Spinal cord (tissue), 10 donors: Measurements from ENCODE around the gene PIP5K1B. TPM values are rescaled to one million over a fixed set of nuclear protein-coding genes. Genes with fewer than 3 reads are reported as not detected.
A peak's percentile ranks its signal among the peaks of the same experiment; 100 is the strongest.

ENCODE experiments used
- DNase-seq, 6 donors: peaks; one replicate each; pipeline versions ENCODE4 v3.0.0 to v3.0.0-alpha.2; 2013 to 2015; ENCODE audit warnings: low spot score in 6 of 6, low read depth in 4 of 6
- H3K27ac ChIP-seq: one replicate; pipeline ENCODE4 v1.5.1; 2013; ENCODE audit warnings: low read depth, low read length, control low read depth
- H3K27me3 ChIP-seq: one replicate; pipeline ENCODE4 v1.6.1; 2013; ENCODE audit warnings: low read length; ENCODE audit not compliant: control insufficient read depth, insufficient read depth
- H3K36me3 ChIP-seq: one replicate; pipeline ENCODE4 v1.6.1; 2013; ENCODE audit warnings: low read length; ENCODE audit not compliant: control insufficient read depth, insufficient read depth
- H3K4me1 ChIP-seq: one replicate; pipeline ENCODE4 v1.6.1; 2013; ENCODE audit warnings: low read length; ENCODE audit not compliant: control insufficient read depth, insufficient read depth
- H3K4me3 ChIP-seq: one replicate; pipeline ENCODE4 v1.5.1; 2013; ENCODE audit warnings: low read depth, low read length, control low read depth
- H3K9me3 ChIP-seq: one replicate; pipeline ENCODE4 v1.6.1; 2013; ENCODE audit warnings: low read length; ENCODE audit not compliant: control insufficient read depth, insufficient read depth
- WGBS: methylation state at CpG from one replicate; pipeline ENCODE4 v1.1.5; 2013; ENCODE audit warnings: missing lambda C conversion rate; ENCODE audit not compliant: insufficient coverage; 5-methylcytosine and 5-hydroxymethylcytosine counted together
- polyA plus RNA-seq, 2 donors: library from polyadenylated mRNA; unstranded; fragments of 120-200 nt; gene quantifications; one replicate each; pipeline ENCODE4 v1.2.1, GENCODE V29; 2013; ENCODE audit not compliant: insufficient read length in 2 of 2
- total RNA-seq, 2 donors: library from RNA; depleted of rRNA in 1 of 2; stranded (reverse); fragments of 120-200 nt in 1 of 2; fragments of >200 nt in 1 of 2; gene quantifications; one replicate each; pipeline versions ENCODE4 v1.2.3 to v1.2.4, GENCODE V29; 2013 to 2014
- donor health status: healthy.

Gene PIP5K1B
- total and polyA plus RNA-seq, 4 donors, result 7.5 to 19.9 (median 12.7) TPM

DNA sequence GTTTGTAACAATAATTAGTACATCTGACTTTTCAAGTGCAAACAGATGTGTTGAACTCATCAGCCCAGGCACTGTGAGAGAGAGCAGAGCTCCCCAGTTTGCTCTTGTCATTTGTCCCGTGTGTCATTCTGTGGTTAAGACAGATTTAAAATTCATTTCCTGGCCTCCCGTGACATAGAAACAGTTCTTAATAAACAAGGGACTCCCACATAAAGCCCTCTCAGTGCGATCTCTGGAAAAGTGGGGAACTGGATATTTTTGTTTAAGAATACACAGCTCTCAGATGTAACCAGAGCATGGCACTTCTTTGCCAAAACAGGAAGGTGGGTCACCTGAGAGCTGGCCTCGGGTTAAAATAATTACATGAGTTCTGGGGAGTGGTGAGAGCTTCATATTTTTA lies 250.3 kb downstream of the PIP5K1B start:
- H3K4me1 ChIP-seq, result no peaks in the 10 kb centered on the region
- WGBS, result no CpG with 5 or more reads among the region's 4 CpGs
- H3K27ac ChIP-seq, result no peak overlapping the region
- H3K9me3 ChIP-seq, result no peaks in the 10 kb centered on the region
- H3K27me3 ChIP-seq, result no peaks in the 10 kb centered on the region
- DNase-seq, result no peak
- no peaks in the 10 kb centered on the region for H3K36me3 ChIP-seq
- H3K4me3 ChIP-seq, result no peak overlapping the region

DNA sequence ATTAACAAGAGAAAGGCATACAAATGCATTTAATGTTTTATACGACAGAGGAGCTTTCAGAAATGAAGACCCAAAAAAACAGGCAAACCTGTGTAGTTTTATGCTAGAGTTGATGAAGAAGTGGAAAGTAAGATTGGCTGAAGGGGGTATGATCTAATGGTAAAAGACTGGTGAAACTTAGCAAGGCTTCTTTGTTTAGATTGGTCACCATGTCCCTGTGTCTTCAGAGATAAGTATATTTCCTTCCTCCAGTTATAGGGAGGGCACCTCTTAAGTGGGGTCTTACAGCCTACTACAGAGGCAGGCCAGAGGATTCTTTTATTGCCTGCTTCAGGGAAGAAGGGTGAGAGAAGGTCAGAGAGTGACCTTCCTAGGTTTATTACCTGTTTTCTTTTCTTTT lies 252.4 kb downstream of the PIP5K1B start:
- Histone ChIP-seq H3K9me3 (no peaks in the 10 kb centered on the region), H3K27me3 (no peaks in the 10 kb centered on the region), H3K36me3 (no peaks in the 10 kb centered on the region), H3K4me3 (no peak overlapping the region), H3K4me1 (no peaks in the 10 kb centered on the region), H3K27ac (no peak overlapping the region)
- DNase-seq, result no peak
- no CpG with 5 or more reads among the region's 1 CpG for WGBS

DNA sequence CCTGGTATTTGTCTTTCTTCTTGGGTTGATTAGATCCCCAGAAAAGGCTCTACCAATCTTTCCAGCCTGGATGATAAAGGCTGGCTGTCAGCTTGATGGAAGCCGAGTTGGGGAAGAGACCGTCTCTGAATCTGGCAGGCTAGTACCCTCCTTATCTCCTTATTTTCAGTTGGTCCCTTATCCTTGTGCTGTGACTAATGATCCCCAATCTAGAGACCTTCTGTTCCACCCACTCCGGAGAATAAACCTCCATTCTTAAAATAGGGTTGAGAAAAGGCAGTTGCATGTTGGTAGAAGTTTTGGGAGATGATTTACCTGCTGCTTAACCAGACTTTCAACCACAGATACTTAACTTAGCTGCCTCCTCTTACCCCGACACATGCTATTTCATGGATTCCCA lies 256.5 kb downstream of the PIP5K1B start:
- no peak for DNase-seq
- no peaks in the 10 kb centered on the region for H3K4me1 ChIP-seq
- no peaks in the 10 kb centered on the region for H3K9me3 ChIP-seq
- WGBS, result 90% methylated on average over 2 of the region's 4 CpGs
- H3K27ac ChIP-seq, result no peak overlapping the region
- no peaks in the 10 kb centered on the region for H3K27me3 ChIP-seq
- no peaks in the 10 kb centered on the region for H3K36me3 ChIP-seq
- no peak overlapping the region for H3K4me3 ChIP-seq

DNA sequence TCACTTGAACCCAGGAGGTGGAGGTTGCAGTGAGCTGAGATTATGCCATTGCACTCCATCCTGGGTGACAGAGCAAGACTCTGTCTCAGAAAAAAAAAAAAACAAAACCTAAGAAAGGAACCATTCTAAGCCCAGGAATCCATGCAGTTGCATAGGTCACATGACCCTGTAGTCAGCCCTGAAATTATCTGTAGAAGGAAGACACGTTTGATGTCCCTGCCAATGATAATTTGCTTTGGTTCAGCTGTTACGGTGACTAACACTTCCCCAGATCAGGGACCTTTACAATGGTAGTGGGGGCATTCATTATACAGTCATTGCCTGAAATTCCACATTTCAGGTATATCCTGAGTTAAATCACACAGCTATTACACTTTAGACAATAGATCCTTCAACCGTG lies 258.4 kb downstream of the PIP5K1B start:
- no peak for DNase-seq
- Histone ChIP-seq H3K27me3 (no peaks in the 10 kb centered on the region), H3K4me3 (no peak overlapping the region), H3K27ac (no peak overlapping the region), H3K9me3 (no peaks in the 10 kb centered on the region), H3K36me3 (no peaks in the 10 kb centered on the region), H3K4me1 (no peaks in the 10 kb centered on the region)
- WGBS, result 67% methylated on average over 1 of the region's 3 CpGs

DNA sequence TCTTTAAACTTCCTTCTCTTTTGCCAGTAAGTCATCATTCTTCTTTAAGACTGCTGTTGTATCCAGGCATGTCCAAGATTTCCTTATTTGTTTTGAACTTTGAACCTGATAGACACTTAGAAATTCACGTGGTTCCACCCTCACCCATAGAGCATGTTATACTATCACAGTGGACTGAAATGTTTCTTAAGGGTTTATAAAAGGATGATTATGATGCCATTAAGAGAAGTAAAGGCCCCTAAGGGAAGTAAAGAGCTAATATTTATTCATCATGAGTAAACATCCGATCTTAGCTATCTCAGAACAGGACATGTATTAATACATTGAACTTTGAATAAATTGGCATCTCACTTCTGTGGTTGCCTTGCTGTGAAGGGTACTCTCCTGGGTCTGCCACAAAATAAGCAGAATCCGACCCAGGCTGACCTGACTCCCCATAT lies 259.1 kb downstream of the PIP5K1B start:
- no peaks in the 10 kb centered on the region for H3K36me3 ChIP-seq
- DNase-seq, result no peak
- H3K27ac ChIP-seq, result no peak overlapping the region
- no peaks in the 10 kb centered on the region for H3K9me3 ChIP-seq
- no peaks in the 10 kb centered on the region for H3K4me1 ChIP-seq
- no peaks in the 10 kb centered on the region for H3K27me3 ChIP-seq
- WGBS, result no CpG with 5 or more reads among the region's 3 CpGs
- no peak overlapping the region for H3K4me3 ChIP-seq

DNA sequence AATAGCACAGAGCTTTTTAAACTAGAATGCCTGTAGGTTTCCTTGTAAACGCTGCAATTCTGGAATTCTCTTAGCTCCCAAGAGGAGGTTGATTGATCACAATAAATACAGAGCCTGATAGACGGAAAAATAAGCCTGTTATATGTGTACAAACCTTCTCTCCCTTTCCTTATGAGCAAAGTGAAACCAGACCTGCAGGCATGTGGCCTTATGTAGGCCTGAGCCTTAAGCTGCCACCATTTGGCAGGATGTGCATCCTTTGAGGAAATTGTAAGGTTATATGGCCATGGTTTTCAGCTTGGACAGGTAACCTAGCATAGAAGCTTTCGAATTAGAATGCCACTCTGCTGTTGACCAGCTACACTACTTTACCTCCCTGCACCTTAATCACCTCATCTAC lies 259.7 kb downstream of the PIP5K1B start:
- peak in 1 of 6 donors; percentile 7 for DNase-seq
- H3K27ac ChIP-seq, result no peak overlapping the region
- H3K9me3 ChIP-seq, result no peaks in the 10 kb centered on the region
- no peaks in the 10 kb centered on the region for H3K4me1 ChIP-seq
- no CpG with 5 or more reads among the region's 3 CpGs for WGBS
- H3K4me3 ChIP-seq, result no peak overlapping the region
- no peaks in the 10 kb centered on the region for H3K36me3 ChIP-seq
- no peaks in the 10 kb centered on the region for H3K27me3 ChIP-seq

DNA sequence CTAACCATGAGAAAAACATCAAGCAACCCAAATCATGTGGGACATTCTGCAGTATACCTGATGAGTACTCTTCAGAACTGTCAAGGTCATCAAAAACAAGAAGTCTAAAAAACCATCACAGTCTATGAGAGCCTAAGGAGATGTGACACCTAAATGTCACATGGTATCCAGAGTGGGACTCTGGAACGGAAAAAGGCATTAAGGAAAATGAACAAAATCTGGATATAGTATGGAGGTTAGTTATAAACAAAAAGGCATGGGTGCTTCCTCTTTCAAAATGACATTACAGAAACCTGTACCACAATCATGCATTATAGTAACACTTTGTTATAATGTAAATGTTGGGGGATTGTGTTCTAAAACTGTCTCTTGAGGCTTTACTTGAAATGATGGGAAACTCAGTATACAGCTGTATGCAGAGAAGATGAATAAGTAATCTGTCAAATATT lies 261.5 kb downstream of the PIP5K1B start:
- Histone ChIP-seq H3K9me3 (no peaks in the 10 kb centered on the region), H3K27ac (no peak overlapping the region), H3K4me1 (no peaks in the 10 kb centered on the region), H3K27me3 (no peaks in the 10 kb centered on the region), H3K36me3 (no peaks in the 10 kb centered on the region), H3K4me3 (no peak overlapping the region)
- no CpG with 5 or more reads among the region's 1 CpG for WGBS
- no peak for DNase-seq

DNA sequence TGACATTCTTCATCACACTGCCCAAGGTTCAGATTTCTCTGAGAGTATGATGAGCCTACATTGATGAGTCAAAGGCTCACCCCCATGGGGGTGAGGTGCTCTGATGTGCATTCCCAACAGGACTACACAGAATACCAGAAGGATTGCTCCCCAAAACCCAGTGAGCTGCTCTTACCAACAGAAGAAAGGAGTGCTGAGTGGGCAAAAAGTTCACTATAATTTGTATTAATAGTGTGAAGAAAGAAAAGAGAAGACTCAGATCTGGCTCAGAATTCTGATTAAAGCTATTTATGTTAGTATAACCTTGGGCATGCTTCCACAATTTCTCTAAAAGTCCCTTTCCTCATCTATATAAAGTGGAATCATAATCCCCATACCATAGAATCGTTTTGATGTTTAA lies 262.8 kb downstream of the PIP5K1B start:
- Histone ChIP-seq H3K27ac (no peak overlapping the region), H3K36me3 (no peaks in the 10 kb centered on the region), H3K27me3 (no peaks in the 10 kb centered on the region), H3K9me3 (no peaks in the 10 kb centered on the region), H3K4me3 (no peak overlapping the region), H3K4me1 (no peaks in the 10 kb centered on the region)
- no peak for DNase-seq
- no CpG with 5 or more reads among the region's 1 CpG for WGBS

DNA sequence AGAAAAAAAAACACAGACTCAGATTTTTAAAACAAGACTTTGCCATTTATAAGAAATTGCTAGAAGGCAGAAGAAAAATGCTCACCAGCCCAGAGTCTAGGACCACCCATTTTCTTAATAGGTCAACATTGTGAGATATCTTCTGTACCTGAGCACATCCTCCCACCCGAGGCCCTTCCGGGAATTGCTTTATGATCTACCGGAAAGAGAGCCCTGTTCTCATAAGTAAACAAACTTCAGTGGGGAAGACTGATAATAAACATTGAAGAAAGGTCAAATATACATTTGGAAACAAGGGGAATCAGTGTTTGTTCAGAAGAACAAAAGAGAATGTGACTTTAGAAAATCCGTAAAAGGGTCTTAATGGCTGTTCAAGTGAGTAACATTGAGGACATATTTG lies 264.5 kb downstream of the PIP5K1B start:
- no peak overlapping the region for H3K4me3 ChIP-seq
- no peaks in the 10 kb centered on the region for H3K27me3 ChIP-seq
- H3K9me3 ChIP-seq, result no peaks in the 10 kb centered on the region
- no peak for DNase-seq
- 80% methylated on average over 1 of the region's 4 CpGs for WGBS
- H3K4me1 ChIP-seq, result no peaks in the 10 kb centered on the region
- H3K27ac ChIP-seq, result no peak overlapping the region
- H3K36me3 ChIP-seq, result no peaks in the 10 kb centered on the region

DNA sequence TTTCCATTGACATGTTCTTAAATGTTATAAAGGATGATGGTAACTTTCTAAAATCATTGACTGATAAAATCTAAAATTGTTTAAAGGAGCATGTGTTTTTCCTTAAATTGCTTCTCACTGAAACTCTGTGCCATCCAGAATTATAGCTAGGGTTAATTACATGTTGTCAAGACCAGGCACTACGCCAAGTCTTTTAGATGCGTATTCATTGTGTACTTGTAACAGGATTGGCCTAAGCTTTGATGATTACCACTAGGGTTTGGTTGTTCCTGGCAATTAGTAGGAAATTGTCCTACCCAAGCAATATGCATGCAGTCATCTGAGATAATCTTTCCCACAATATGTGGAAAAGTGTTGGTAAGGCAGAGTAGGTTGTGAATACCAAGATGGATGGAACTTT lies 265.1 kb downstream of the PIP5K1B start:
- no CpG with 5 or more reads among the region's 2 CpGs for WGBS

More for the DNA sequence above, 265.1 kb downstream of the PIP5K1B start:
- no peaks in the 10 kb centered on the region for H3K36me3 ChIP-seq
- H3K9me3 ChIP-seq, result no peaks in the 10 kb centered on the region
- no peak overlapping the region for H3K27ac ChIP-seq
- DNase-seq, result peak in 2 of 6 donors; percentile 64 to 86
- H3K4me1 ChIP-seq, result no peaks in the 10 kb centered on the region
- H3K4me3 ChIP-seq, result no peak overlapping the region
- no peaks in the 10 kb centered on the region for H3K27me3 ChIP-seq
